ENCODE data around the gene CCDC50. TPM values are rescaled to one million over a fixed set of nuclear protein-coding genes. Genes with fewer than 3 reads are reported as not detected.

The CCDC50 gene
- total RNA-seq, 1 experiment from 2014 or later = 47.8 TPM

DNA sequence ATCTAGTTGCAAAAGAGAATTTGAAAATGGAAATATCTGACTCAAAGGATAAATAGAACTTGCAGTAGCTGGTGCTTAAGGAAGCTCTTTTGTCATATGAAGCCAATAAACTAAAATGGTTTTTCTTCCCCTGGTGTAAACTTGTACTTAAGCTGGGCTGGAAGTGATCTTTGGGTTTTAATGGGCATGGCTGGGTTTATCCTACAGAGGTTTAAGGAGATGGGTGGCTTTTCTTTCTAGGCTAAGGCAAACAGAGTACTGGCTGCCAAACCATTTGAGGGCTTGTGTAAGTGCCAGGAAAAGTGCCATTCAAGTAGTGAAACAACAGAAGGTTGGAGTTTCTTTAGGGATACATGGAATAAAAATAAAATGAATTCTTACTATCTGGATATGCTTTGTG, 13.2 kb downstream of the CCDC50 start:
- ATAC-seq = no peak
- no peak for TF ChIP-seq ZNF274 (IDR thresholded peaks at IDR 0.05; ENCODE audit: low read depth, low read length)
- no peak for TF ChIP-seq FOSL1 (IDR thresholded peaks at IDR 0.05; ENCODE audit: low read depth)
- TF ChIP-seq EGR1 (IDR thresholded peaks at IDR 0.05; ENCODE audit: low read depth) = no peak
- no peak for TF ChIP-seq ELF1 (IDR thresholded peaks at IDR 0.05; ENCODE audit: borderline replicate concordance, low read depth)
- TF ChIP-seq TCF7L2 (IDR thresholded peaks at IDR 0.05; ENCODE audit: borderline replicate concordance, extremely low read depth, insufficient read depth, insufficient read length) = no peak
- no peak for TF ChIP-seq YY1 (IDR thresholded peaks at IDR 0.05; ENCODE audit: extremely low read depth, insufficient replicate concordance, low read depth, low read length)
- no peak for TF ChIP-seq SP1 (IDR thresholded peaks at IDR 0.05; ENCODE audit: low read depth)
- no peak for TF ChIP-seq CBX3 (IDR thresholded peaks at IDR 0.05; ENCODE audit: low read depth)
- TF ChIP-seq, protein P1, sequence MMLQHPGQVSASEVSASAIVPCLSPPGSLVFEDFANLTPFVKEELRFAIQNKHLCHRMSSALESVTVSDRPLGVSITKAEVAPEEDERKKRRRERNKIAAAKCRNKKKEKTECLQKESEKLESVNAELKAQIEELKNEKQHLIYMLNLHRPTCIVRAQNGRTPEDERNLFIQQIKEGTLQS (IDR thresholded peaks at IDR 0.05) = no peak
- TF ChIP-seq EZH2phosphoT487 (IDR thresholded peaks at IDR 0.05; ENCODE audit: borderline replicate concordance) = no peak
- H3K4me2 ChIP-seq (ENCODE audit: low read length) = no peak overlapping the region

DNA sequence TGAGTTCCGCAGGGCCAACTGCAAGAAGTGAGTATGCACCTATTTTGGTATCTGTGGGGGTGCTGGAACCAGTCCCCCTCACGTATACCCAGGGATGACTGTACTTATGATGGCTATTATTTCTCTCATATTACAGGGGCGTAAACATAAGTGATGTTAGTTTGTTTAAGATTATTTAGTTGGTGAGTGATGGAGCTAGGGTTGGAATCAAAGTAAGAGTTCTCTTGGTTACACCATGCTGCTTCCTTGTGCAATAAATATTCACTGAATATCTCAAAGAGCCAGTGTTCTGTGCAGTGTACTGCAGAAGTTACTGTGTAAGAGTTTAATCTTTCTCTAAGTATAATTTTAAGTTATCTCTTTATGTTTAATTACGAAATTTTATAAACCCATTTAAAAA, 13.9 kb downstream of the CCDC50 start:
- ChIA-PET POLR2A (no interaction called here), CTCF (no interaction called here), RAD21 (ENCODE audit: low non-redundant PET in 1 of 2, low total read pairs in 2 of 2, uncharacterized antibody in 2 of 2, unreplicated experiment in 2 of 2) (no interaction called here)
- Histone ChIP-seq H3K9me2 (ENCODE audit: insufficient read depth) (no peaks in the 10 kb centered on the region), H2AFZ (ENCODE audit: low read depth, low read length, poor library complexity, severe bottlenecking) (no peak overlapping the region), H3K79me2 (ENCODE audit: insufficient read depth, low read length) (peaks cover 100% of the 10 kb centered on the region), H3K4me2 (ENCODE audit: low read length) (no peak overlapping the region), H3K9ac (ENCODE audit: low read length) (no peak overlapping the region), H4K20me1 (ENCODE audit: insufficient read depth) (no peaks in the 10 kb centered on the region; the same call in 1 of the 2 replicates), H3K27me3 (ENCODE audit: insufficient read depth, low read length) (no peaks in the 10 kb centered on the region), H3K4me1 (ENCODE audit: control insufficient read depth in 1 of 2, insufficient read depth in 2 of 2, low read length in 2 of 2) (peaks cover 4 to 22% of the 10 kb centered on the region in 2 experiments), H3K9me3 (ENCODE audit: control insufficient read depth in 1 of 2, insufficient read depth in 1 of 2, low read depth in 1 of 2, low read length in 2 of 2) (no peaks in the 10 kb centered on the region), H3K27ac (ENCODE audit: low read depth, low read length) (no peak overlapping the region), H3K36me3 (ENCODE audit: control insufficient read depth in 1 of 2, insufficient read depth in 2 of 2, low read length in 2 of 2) (no peaks in the 10 kb centered on the region; a peak in 1 of 4 replicates), H3K4me3 (replicated peaks in 1 of 2; ENCODE audit: low read depth in 1 of 2, low read length in 2 of 2) (no peak overlapping the region)
- DNase-seq (ENCODE audit: low read depth, low spot score) (no peak), ATAC-seq (no peak)
- intact Hi-C loops (cut with micrococcal nuclease) = no loop called here
- no TSS peak for BruUV-seq (replicated peaks)
- TF ChIP-seq, protein P2, sequence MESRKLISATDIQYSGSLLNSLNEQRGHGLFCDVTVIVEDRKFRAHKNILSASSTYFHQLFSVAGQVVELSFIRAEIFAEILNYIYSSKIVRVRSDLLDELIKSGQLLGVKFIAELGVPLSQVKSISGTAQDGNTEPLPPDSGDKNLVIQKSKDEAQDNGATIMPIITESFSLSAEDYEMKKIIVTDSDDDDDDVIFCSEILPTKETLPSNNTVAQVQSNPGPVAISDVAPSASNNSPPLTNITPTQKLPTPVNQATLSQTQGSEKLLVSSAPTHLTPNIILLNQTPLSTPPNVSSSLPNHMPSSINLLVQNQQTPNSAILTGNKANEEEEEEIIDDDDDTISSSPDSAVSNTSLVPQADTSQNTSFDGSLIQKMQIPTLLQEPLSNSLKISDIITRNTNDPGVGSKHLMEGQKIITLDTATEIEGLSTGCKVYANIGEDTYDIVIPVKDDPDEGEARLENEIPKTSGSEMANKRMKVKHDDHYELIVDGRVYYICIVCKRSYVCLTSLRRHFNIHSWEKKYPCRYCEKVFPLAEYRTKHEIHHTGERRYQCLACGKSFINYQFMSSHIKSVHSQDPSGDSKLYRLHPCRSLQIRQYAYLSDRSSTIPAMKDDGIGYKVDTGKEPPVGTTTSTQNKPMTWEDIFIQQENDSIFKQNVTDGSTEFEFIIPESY (IDR thresholded peaks at IDR 0.05; ENCODE audit: extremely low read depth, insufficient replicate concordance, low read length) = no peak
- TF ChIP-seq FOSL1 (IDR thresholded peaks at IDR 0.05; ENCODE audit: low read depth) (no peak), CEBPB (IDR thresholded peaks at IDR 0.05; ENCODE audit: low read depth) (no peak), SRF (IDR thresholded peaks at IDR 0.05; ENCODE audit: low read depth) (no peak), YY1 (IDR thresholded peaks at IDR 0.05; ENCODE audit: extremely low read depth, insufficient replicate concordance, low read depth, low read length) (no peak)
- TF ChIP-seq, protein P1 (IDR thresholded peaks at IDR 0.05) = no peak
- TF ChIP-seq, protein P3, sequence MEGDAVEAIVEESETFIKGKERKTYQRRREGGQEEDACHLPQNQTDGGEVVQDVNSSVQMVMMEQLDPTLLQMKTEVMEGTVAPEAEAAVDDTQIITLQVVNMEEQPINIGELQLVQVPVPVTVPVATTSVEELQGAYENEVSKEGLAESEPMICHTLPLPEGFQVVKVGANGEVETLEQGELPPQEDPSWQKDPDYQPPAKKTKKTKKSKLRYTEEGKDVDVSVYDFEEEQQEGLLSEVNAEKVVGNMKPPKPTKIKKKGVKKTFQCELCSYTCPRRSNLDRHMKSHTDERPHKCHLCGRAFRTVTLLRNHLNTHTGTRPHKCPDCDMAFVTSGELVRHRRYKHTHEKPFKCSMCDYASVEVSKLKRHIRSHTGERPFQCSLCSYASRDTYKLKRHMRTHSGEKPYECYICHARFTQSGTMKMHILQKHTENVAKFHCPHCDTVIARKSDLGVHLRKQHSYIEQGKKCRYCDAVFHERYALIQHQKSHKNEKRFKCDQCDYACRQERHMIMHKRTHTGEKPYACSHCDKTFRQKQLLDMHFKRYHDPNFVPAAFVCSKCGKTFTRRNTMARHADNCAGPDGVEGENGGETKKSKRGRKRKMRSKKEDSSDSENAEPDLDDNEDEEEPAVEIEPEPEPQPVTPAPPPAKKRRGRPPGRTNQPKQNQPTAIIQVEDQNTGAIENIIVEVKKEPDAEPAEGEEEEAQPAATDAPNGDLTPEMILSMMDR (IDR thresholded peaks at IDR 0.05 in 2 of 3, conservative IDR thresholded peaks at IDR 0.05 in 1 of 3; ENCODE audit: borderline replicate concordance in 1 of 3, insufficient read depth in 1 of 3, low read depth in 2 of 3, low read length in 2 of 3) = no peak

More for the DNA sequence above, 13.2 kb downstream of the CCDC50 start:
- Histone ChIP-seq H3K9me3 (ENCODE audit: control insufficient read depth in 1 of 2, insufficient read depth in 1 of 2, low read depth in 1 of 2, low read length in 2 of 2) (no peaks in the 10 kb centered on the region), H3K27ac (ENCODE audit: low read depth, low read length) (no peak overlapping the region), H3K9ac (ENCODE audit: low read length) (no peak overlapping the region), H3K27me3 (ENCODE audit: insufficient read depth, low read length) (no peaks in the 10 kb centered on the region), H4K20me1 (ENCODE audit: insufficient read depth) (no peaks in the 10 kb centered on the region; the same call in 1 of the 2 replicates), H3K9me2 (ENCODE audit: insufficient read depth) (no peaks in the 10 kb centered on the region), H3K36me3 (ENCODE audit: control insufficient read depth in 1 of 2, insufficient read depth in 2 of 2, low read length in 2 of 2) (no peaks in the 10 kb centered on the region; a peak in 1 of 4 replicates), H3K79me2 (ENCODE audit: insufficient read depth, low read length) (peaks cover 100% of the 10 kb centered on the region), H2AFZ (ENCODE audit: low read depth, low read length, poor library complexity, severe bottlenecking) (no peak overlapping the region), H3K4me3 (replicated peaks in 1 of 2; ENCODE audit: low read depth in 1 of 2, low read length in 2 of 2) (no peak overlapping the region), H3K4me1 (ENCODE audit: control insufficient read depth in 1 of 2, insufficient read depth in 2 of 2, low read length in 2 of 2) (peaks cover 6 to 29% of the 10 kb centered on the region in 2 experiments)
- RAD21 ChIA-PET (ENCODE audit: low non-redundant PET in 1 of 2, low total read pairs in 2 of 2, uncharacterized antibody in 2 of 2, unreplicated experiment in 2 of 2) = no interaction called here
- no peak for DNase-seq (ENCODE audit: low read depth, low spot score)
- CTCF ChIA-PET = interaction anchor here (1.2 kb wide), 1 partner anchor 98 kb away, joined by 4 read pairs; no protein-coding TSS in a partner anchor
- BruUV-seq (replicated peaks) = no TSS peak
- POLR2A ChIA-PET = no interaction called here
- intact Hi-C loops (cut with micrococcal nuclease) = no loop called here

Measured in HCT116 (cell line).